Measurements from ENCODE around the gene FBLN2.

FBLN2 gene

DNA sequence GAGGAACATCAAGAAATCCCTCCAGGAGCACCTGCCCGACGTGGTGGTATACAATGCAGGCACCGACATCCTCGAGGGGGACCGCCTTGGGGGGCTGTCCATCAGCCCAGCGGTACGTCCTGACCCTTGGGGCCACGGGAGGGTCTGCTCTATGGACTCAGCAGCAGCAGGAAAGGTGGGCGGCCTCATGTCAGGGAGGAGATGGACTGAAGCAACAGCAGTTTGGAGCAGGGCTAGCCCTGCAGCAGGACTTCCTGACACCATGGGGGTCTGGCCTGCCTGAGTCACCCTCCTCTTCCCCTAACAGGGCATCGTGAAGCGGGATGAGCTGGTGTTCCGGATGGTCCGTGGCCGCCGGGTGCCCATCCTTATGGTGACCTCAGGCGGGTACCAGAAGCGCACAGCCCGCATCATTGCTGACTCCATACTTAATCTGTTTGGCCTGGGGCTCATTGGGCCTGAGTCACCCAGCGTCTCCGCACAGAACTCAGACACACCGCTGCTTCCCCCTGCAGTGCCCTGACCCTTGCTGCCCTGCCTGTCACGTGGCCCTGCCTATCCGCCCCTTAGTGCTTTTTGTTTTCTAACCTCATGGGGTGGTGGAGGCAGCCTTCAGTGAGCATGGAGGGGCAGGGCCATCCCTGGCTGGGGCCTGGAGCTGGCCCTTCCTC lies 44.6 kb upstream of the FBLN2 start:
- no peak for DNase-seq (ENCODE audit: low spot score)
- Histone ChIP-seq H2AFZ (ENCODE audit: low read length) (peak overlapping the region; percentile 68), H3K4ac (ENCODE audit: low read length) (no peak overlapping the region)

DNA sequence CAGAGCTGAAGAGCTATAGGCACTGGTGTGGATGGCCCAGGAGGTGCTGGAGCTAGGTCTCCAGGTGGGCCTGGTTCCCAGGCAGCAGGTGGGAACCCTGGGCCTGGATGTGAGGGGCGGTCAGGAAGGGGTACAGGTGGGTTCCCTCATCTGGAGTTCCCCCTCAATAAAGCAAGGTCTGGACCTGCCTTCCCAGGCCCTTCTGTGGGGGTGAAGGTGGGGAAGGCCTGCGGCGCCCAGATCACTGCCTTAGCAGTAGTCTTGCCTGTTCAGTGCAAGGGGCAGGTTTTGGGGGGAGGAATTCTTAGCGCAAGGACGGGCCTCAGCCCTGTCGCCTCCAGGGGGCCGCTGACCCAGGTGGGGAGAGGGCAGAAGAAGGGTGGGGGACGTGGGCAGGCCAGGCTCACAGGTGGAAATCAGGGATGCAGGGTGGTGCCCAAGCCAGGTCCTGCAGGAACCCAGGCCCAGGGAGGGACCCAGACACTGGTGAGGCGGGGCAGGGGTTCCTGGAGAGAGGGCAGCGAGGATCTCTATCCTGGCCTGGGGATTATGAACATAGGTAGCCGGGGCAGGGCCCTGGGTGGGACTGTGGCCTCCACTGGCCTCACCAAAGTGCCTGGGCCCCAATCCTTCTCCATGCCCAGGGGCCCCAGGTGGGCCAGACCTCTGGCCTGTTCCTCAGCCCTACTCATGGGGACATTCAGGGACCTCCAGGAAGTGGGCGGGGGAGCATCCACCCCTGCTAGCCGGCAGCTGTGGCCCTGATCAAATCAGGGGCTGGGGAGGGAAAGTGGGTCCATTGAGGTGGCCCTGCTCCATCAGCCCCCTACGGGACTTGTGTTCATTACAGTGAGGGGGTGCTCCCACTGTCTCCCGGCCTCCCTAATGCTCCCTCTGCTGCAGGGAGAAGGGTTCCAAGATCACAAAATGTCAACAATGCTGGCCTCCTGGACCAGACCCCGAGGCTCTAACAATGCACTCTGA lies 43.5 kb upstream of the FBLN2 start:
- Histone ChIP-seq H3K4ac (ENCODE audit: low read length) (peak overlapping the region; percentile 26), H3K9ac (ENCODE audit: low read depth, low read length, poor library complexity) (peak overlapping the region; percentile 38), H3K4me3 (ENCODE audit: low read length in 2 of 2) (peak overlapping the region in 1 of 2 donors; percentile 7), H3K27ac (replicated peaks; ENCODE audit: low read length) (no peak overlapping the region), H4K91ac (ENCODE audit: low read depth, low read length, poor library complexity) (no peak overlapping the region), H2BK12ac (ENCODE audit: low read length) (no peak overlapping the region), H3K36me3 (replicated peaks in 1 of 2; ENCODE audit: control insufficient read depth in 2 of 2, insufficient read depth in 2 of 2, low read length in 2 of 2) (peaks cover 0 to 2% of the 10 kb centered on the region in 2 donors), H3K23ac (ENCODE audit: low read depth, low read length, poor library complexity) (peak overlapping the region; percentile 9), H3K9me3 (replicated peaks in 1 of 2; ENCODE audit: control insufficient read depth in 2 of 2, insufficient read depth in 1 of 2, low read depth in 1 of 2, low read length in 2 of 2) (no peaks in the 10 kb centered on the region), H2BK15ac (ENCODE audit: low read length) (peak overlapping the region; percentile 54), H2AK5ac (ENCODE audit: low read depth, low read length) (peak overlapping the region; percentile 94), H3K4me1 (ENCODE audit: control insufficient read depth in 2 of 2, insufficient read depth in 1 of 2, low read depth in 1 of 2, low read length in 2 of 2) (peaks cover 20 to 21% of the 10 kb centered on the region in 2 donors), H3K4me2 (ENCODE audit: insufficient read depth, low read length, poor library complexity, severe bottlenecking) (no peak overlapping the region), H2BK120ac (ENCODE audit: low read depth, low read length) (peak overlapping the region; percentile 11), H3K18ac (ENCODE audit: low read length) (peak overlapping the region; percentile 79), H3K79me1 (ENCODE audit: low read depth, low read length) (no peaks in the 10 kb centered on the region), H2AFZ (ENCODE audit: low read length) (no peak overlapping the region), H3K27me3 (ENCODE audit: control insufficient read depth in 3 of 3, insufficient read depth in 3 of 3, low read depth in 1 of 3, low read length in 3 of 3) (peaks cover 0 to 1% (median 0%) of the 10 kb centered on the region in 3 experiments), H2BK5ac (ENCODE audit: low read length) (peak overlapping the region; percentile 77), H3K14ac (ENCODE audit: low read length) (no peak overlapping the region), H4K8ac (ENCODE audit: low read depth, low read length) (peak overlapping the region; percentile 66)
- DNase-seq (ENCODE audit: low spot score), result no peak
- WGBS, 2 donors (ENCODE audit: extremely low coverage in 2 of 2, insufficient read length in 2 of 2, insufficient replicate concordance in 1 of 2), result no CpG with 5 or more reads among the region's 16 CpGs

More for the DNA sequence above, 44.6 kb upstream of the FBLN2 start:
- H2BK5ac ChIP-seq (ENCODE audit: low read length), result peak overlapping the region; percentile 77
- no peak overlapping the region for H2BK12ac ChIP-seq (ENCODE audit: low read length)
- no peak overlapping the region for H3K27ac ChIP-seq (replicated peaks; ENCODE audit: low read length)
- peaks cover 20 to 21% of the 10 kb centered on the region in 2 donors for H3K4me1 ChIP-seq (ENCODE audit: control insufficient read depth in 2 of 2, insufficient read depth in 1 of 2, low read depth in 1 of 2, low read length in 2 of 2)
- peaks cover 0 to 1% (median 0%) of the 10 kb centered on the region in 3 experiments for H3K27me3 ChIP-seq (ENCODE audit: control insufficient read depth in 3 of 3, insufficient read depth in 3 of 3, low read depth in 1 of 3, low read length in 3 of 3)
- no peak overlapping the region for H3K14ac ChIP-seq (ENCODE audit: low read length)
- H4K8ac ChIP-seq (ENCODE audit: low read depth, low read length), result peak overlapping the region; percentile 32
- peak overlapping the region; percentile 61 for H3K23ac ChIP-seq (ENCODE audit: low read depth, low read length, poor library complexity)
- peak overlapping the region; percentile 51 for H2BK15ac ChIP-seq (ENCODE audit: low read length)
- H3K4me2 ChIP-seq (ENCODE audit: insufficient read depth, low read length, poor library complexity, severe bottlenecking), result no peak overlapping the region
- peak overlapping the region; percentile 94 for H2AK5ac ChIP-seq (ENCODE audit: low read depth, low read length)
- H3K79me1 ChIP-seq (ENCODE audit: low read depth, low read length), result no peaks in the 10 kb centered on the region
- peak overlapping the region; percentile 79 for H3K18ac ChIP-seq (ENCODE audit: low read length)
- H4K91ac ChIP-seq (ENCODE audit: low read depth, low read length, poor library complexity), result no peak overlapping the region
- no CpG with 5 or more reads among the region's 23 CpGs for WGBS, 2 donors (ENCODE audit: extremely low coverage in 2 of 2, insufficient read length in 2 of 2, insufficient replicate concordance in 1 of 2)
- H3K9me3 ChIP-seq (replicated peaks in 1 of 2; ENCODE audit: control insufficient read depth in 2 of 2, insufficient read depth in 1 of 2, low read depth in 1 of 2, low read length in 2 of 2), result no peaks in the 10 kb centered on the region
- no peak overlapping the region for H3K4me3 ChIP-seq (ENCODE audit: low read length in 2 of 2)
- H2BK120ac ChIP-seq (ENCODE audit: low read depth, low read length), result no peak overlapping the region
- H3K9ac ChIP-seq (ENCODE audit: low read depth, low read length, poor library complexity), result peak overlapping the region; percentile 76
- H3K36me3 ChIP-seq (replicated peaks in 1 of 2; ENCODE audit: control insufficient read depth in 2 of 2, insufficient read depth in 2 of 2, low read length in 2 of 2), result peaks cover 0 to 2% of the 10 kb centered on the region in 2 donors

DNA sequence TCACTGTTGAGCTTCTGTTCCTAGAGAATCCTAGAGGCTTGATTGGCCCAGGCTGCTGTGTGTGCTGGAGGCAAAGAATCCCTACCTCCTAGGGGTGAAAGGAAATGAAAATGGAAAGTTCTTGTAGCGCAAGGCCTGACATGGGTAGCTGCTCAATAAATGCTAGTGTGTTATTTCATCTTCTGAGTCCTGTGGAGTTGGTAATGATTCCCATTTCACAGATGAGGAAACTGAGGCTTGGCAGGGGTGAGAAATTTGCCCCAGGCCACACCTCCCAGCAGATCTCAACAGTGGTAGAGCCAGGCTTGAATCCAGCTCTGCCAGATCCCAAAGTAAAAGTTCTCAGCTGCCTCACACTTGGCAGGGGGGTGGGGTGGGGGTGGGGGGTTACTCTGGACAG lies 42.7 kb upstream of the FBLN2 start:
- no peak overlapping the region for H2AFZ ChIP-seq (ENCODE audit: low read length)

DNA sequence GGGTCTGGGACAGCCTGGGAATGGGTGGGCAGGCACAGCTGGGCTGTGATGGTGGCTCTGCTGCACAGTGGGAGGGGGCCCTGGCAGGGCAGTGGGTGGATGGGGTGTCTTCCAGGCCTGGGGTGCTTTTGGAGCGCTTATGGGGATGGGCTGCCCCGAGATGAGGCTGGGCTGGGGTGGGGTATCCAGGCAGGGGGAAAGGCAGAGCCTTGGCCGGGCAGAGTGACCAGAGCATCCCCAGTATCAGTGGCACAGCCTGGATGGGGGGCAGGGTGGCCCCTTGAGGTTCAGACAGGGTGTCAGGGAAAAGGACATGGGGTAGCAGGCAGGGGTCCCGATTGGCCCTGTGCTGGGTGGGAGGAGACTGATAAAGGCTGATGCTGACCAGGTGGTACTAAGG lies 42.2 kb upstream of the FBLN2 start:
- no peak overlapping the region for H2AFZ ChIP-seq (ENCODE audit: low read length)
- H3K14ac ChIP-seq (ENCODE audit: low read length), result no peak overlapping the region
- H3K23ac ChIP-seq (ENCODE audit: low read depth, low read length, poor library complexity), result no peak overlapping the region
- H2BK5ac ChIP-seq (ENCODE audit: low read length), result no peak overlapping the region
- no peak overlapping the region for H4K8ac ChIP-seq (ENCODE audit: low read depth, low read length)
- H3K18ac ChIP-seq (ENCODE audit: low read length), result peak overlapping the region; percentile 27
- no peak overlapping the region for H4K91ac ChIP-seq (ENCODE audit: low read depth, low read length, poor library complexity)
- DNase-seq (ENCODE audit: low spot score), result no peak
- H2BK120ac ChIP-seq (ENCODE audit: low read depth, low read length), result no peak overlapping the region
- no peaks in the 10 kb centered on the region for H3K9me3 ChIP-seq (replicated peaks in 1 of 2; ENCODE audit: control insufficient read depth in 2 of 2, insufficient read depth in 1 of 2, low read depth in 1 of 2, low read length in 2 of 2)
- no peak overlapping the region for H3K27ac ChIP-seq (replicated peaks; ENCODE audit: low read length)
- peaks cover 0 to 1% (median 0%) of the 10 kb centered on the region in 3 experiments for H3K27me3 ChIP-seq (ENCODE audit: control insufficient read depth in 3 of 3, insufficient read depth in 3 of 3, low read depth in 1 of 3, low read length in 3 of 3)
- no peak overlapping the region for H2AK5ac ChIP-seq (ENCODE audit: low read depth, low read length)
- no peak overlapping the region for H3K4me2 ChIP-seq (ENCODE audit: insufficient read depth, low read length, poor library complexity, severe bottlenecking)
- no peak overlapping the region for H2BK15ac ChIP-seq (ENCODE audit: low read length)
- no peak overlapping the region for H2BK12ac ChIP-seq (ENCODE audit: low read length)
- H3K9ac ChIP-seq (ENCODE audit: low read depth, low read length, poor library complexity), result no peak overlapping the region
- no CpG with 5 or more reads among the region's 4 CpGs for WGBS, 2 donors (ENCODE audit: extremely low coverage in 2 of 2, insufficient read length in 2 of 2, insufficient replicate concordance in 1 of 2)
- H3K79me1 ChIP-seq (ENCODE audit: low read depth, low read length), result no peaks in the 10 kb centered on the region
- peaks cover 0 to 2% of the 10 kb centered on the region in 2 donors for H3K36me3 ChIP-seq (replicated peaks in 1 of 2; ENCODE audit: control insufficient read depth in 2 of 2, insufficient read depth in 2 of 2, low read length in 2 of 2)
- H3K4ac ChIP-seq (ENCODE audit: low read length), result no peak overlapping the region
- H3K4me1 ChIP-seq (ENCODE audit: control insufficient read depth in 2 of 2, insufficient read depth in 1 of 2, low read depth in 1 of 2, low read length in 2 of 2), result peaks cover 20 to 21% of the 10 kb centered on the region in 2 donors
- no peak overlapping the region for H3K4me3 ChIP-seq (ENCODE audit: low read length in 2 of 2)

More for the DNA sequence above, 42.7 kb upstream of the FBLN2 start:
- Histone ChIP-seq H2BK12ac (ENCODE audit: low read length) (no peak overlapping the region), H3K4ac (ENCODE audit: low read length) (no peak overlapping the region), H3K27ac (replicated peaks; ENCODE audit: low read length) (no peak overlapping the region), H3K9ac (ENCODE audit: low read depth, low read length, poor library complexity) (no peak overlapping the region), H3K23ac (ENCODE audit: low read depth, low read length, poor library complexity) (no peak overlapping the region), H2BK5ac (ENCODE audit: low read length) (no peak overlapping the region), H4K8ac (ENCODE audit: low read depth, low read length) (no peak overlapping the region), H2AK5ac (ENCODE audit: low read depth, low read length) (no peak overlapping the region), H3K36me3 (replicated peaks in 1 of 2; ENCODE audit: control insufficient read depth in 2 of 2, insufficient read depth in 2 of 2, low read length in 2 of 2) (peaks cover 0 to 2% of the 10 kb centered on the region in 2 donors), H2BK15ac (ENCODE audit: low read length) (no peak overlapping the region), H3K27me3 (ENCODE audit: control insufficient read depth in 3 of 3, insufficient read depth in 3 of 3, low read depth in 1 of 3, low read length in 3 of 3) (peaks cover 0 to 1% (median 0%) of the 10 kb centered on the region in 3 experiments), H3K79me1 (ENCODE audit: low read depth, low read length) (no peaks in the 10 kb centered on the region), H3K4me2 (ENCODE audit: insufficient read depth, low read length, poor library complexity, severe bottlenecking) (no peak overlapping the region), H4K91ac (ENCODE audit: low read depth, low read length, poor library complexity) (no peak overlapping the region), H3K18ac (ENCODE audit: low read length) (no peak overlapping the region), H3K9me3 (replicated peaks in 1 of 2; ENCODE audit: control insufficient read depth in 2 of 2, insufficient read depth in 1 of 2, low read depth in 1 of 2, low read length in 2 of 2) (no peaks in the 10 kb centered on the region), H3K4me3 (ENCODE audit: low read length in 2 of 2) (no peak overlapping the region), H3K4me1 (ENCODE audit: control insufficient read depth in 2 of 2, insufficient read depth in 1 of 2, low read depth in 1 of 2, low read length in 2 of 2) (peaks cover 20 to 21% of the 10 kb centered on the region in 2 donors), H2BK120ac (ENCODE audit: low read depth, low read length) (no peak overlapping the region), H3K14ac (ENCODE audit: low read length) (no peak overlapping the region)
- DNase-seq (ENCODE audit: low spot score), result no peak
- no CpG with 5 or more reads among the region's 1 CpG for WGBS, 2 donors (ENCODE audit: extremely low coverage in 2 of 2, insufficient read length in 2 of 2, insufficient replicate concordance in 1 of 2)

Data from neuronal stem cell (in vitro differentiated cells).